OCI-LY1 (cell line): ENCODE results near the gene MFSD12.

Experiments used
- H2AFZ ChIP-seq: fragments of 200-600 bp; sonication (generic), shearing (Covaris generic); 2 replicates; pipeline ENCODE4 v1.6.0; 2014; ENCODE audit warnings: antibody characterized with exemption, mild to moderate bottlenecking, low read length
- H3F3A ChIP-seq: fragments of 200-600 bp; sonication (generic), shearing (Covaris generic); 2 replicates; pipeline ENCODE4 v1.6.0; 2014; ENCODE audit warnings: mild to moderate bottlenecking, antibody characterized with exemption, low read length, moderate library complexity; ENCODE audit not compliant: insufficient read depth
- H3K27ac ChIP-seq: fragments of 200-600 bp; sonication (generic); 2 replicates; pipeline ENCODE4 v1.5.1; 2014; ENCODE audit warnings: low read length, mixed run types, mild to moderate bottlenecking, low read depth; ENCODE audit not compliant: poor library complexity, severe bottlenecking
- H3K27me3 ChIP-seq: fragments of 200-600 bp; sonication (generic); 2 replicates; pipeline ENCODE4 v1.6.0; 2014; ENCODE audit warnings: antibody characterized with exemption, mild to moderate bottlenecking, low read length, moderate library complexity; ENCODE audit not compliant: insufficient read depth
- H3K36me3 ChIP-seq: fragments of 200-600 bp; sonication (generic); 2 replicates; pipeline ENCODE4 v1.6.1; 2014; ENCODE audit warnings: mild to moderate bottlenecking, antibody characterized with exemption, low read length, moderate library complexity, mixed read lengths; ENCODE audit not compliant: insufficient read depth
- H3K4me1 ChIP-seq: fragments of 200-600 bp; sonication (generic); 2 replicates; pipeline ENCODE4 v1.5.1; 2014; ENCODE audit warnings: mild to moderate bottlenecking, low read length, moderate library complexity; ENCODE audit not compliant: insufficient read depth, severe bottlenecking
- H3K4me2 ChIP-seq: fragments of 200-600 bp; sonication (generic), shearing (Covaris generic); 2 replicates; pipeline ENCODE4 v1.6.1; 2014; ENCODE audit warnings: low read length
- H3K4me3 ChIP-seq: fragments of 200-600 bp; sonication (generic); 2 replicates; pipeline ENCODE4 v1.5.1; 2014; ENCODE audit warnings: low read length, low read depth, mild to moderate bottlenecking, mixed read lengths; ENCODE audit not compliant: poor library complexity, severe bottlenecking
- H3K79me2 ChIP-seq: fragments of 200-600 bp; shearing (Covaris generic); 2 replicates; pipeline ENCODE4 v1.6.1; 2016; ENCODE audit warnings: mixed run types, low read length, mixed read lengths; ENCODE audit not compliant: insufficient read depth
- H3K9ac ChIP-seq: fragments of 200-600 bp; sonication (generic), shearing (Covaris generic); 2 replicates; pipeline ENCODE4 v1.6.1; 2014; ENCODE audit warnings: mild to moderate bottlenecking, low read length, mixed read lengths
- H3K9me2 ChIP-seq: fragments of 200-600 bp; sonication (generic), shearing (Covaris generic); 2 replicates; pipeline ENCODE4 v1.6.1; 2014; ENCODE audit warnings: low read depth, mild to moderate bottlenecking, low read length, mixed read lengths
- H3K9me3 ChIP-seq: fragments of 200-600 bp; shearing (Covaris generic); 2 replicates; pipeline ENCODE4 v1.6.1; 2014; ENCODE audit warnings: low read length, mixed read lengths
- H4K20me1 ChIP-seq: fragments of 200-600 bp; sonication (generic), shearing (Covaris generic); 2 replicates; pipeline ENCODE4 v1.6.0; 2016; ENCODE audit warnings: mild to moderate bottlenecking, low read length; ENCODE audit not compliant: insufficient read depth
- CTCF ChIP-seq: fragments of 200-600 bp; sonication (generic), shearing (Covaris generic); IDR thresholded peaks from 2 replicates; pipeline ENCODE4 v1.5.1; 2017; ENCODE audit warnings: mild to moderate bottlenecking, antibody characterized with exemption, low read length, moderate library complexity, mixed read lengths
- EZH2 ChIP-seq: fragments of 200-600 bp; sonication (generic), shearing (Covaris generic); IDR thresholded peaks from 2 replicates; pipeline ENCODE4 v1.8.0; 2017; ENCODE audit warnings: borderline replicate concordance, mixed run types, mild to moderate bottlenecking, antibody characterized with exemption, low read length, moderate library complexity, mixed read lengths

The MFSD12 gene

DNA sequence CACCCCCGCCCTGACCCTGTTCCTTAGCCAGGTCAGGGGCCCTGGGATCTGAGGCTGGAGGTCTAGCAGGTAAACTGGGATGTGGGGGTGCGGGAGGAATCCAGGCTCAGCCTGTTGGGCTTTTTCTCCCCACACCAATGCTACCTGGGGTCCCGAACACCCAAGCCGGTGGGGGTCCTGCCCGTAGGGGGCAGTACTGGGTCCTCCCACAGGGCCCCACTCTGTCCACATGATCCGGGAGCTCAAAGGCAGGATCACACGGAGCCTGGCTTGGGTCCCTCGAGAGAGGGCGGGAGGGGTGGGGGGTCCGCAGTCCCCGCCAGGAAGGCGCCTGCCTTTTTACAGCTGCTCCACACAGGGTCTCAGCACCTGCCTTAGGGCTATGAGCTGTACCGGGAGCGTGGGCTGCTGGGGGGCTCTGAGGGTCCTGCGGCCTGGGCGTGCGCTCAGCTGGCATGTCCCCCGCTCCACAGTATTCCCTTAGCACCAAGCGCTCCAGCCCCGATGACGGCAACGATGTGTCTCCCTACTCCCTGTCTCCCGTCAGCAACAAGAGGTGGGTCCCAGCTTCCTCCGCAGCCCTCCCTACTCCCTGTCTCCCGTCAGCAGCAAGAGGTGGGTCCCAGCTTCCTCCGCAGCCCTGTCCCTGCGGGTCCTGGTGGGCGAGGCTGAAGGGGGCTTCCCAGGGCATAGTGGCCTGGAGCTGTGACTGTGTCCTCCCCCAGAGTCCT is 30.7 kb downstream of the MFSD12 start:
- Histone ChIP-seq H3F3A (no peaks in the 10 kb centered on the region), H3K9me3 (no peaks in the 10 kb centered on the region), H4K20me1 (no peaks in the 10 kb centered on the region), H3K36me3 (peaks cover 47% of the 10 kb centered on the region), H3K27me3 (no peaks in the 10 kb centered on the region), H3K79me2 (no peaks in the 10 kb centered on the region), H3K27ac (no peak overlapping the region), H3K9me2 (no peaks in the 10 kb centered on the region), H3K4me1 (no peaks in the 10 kb centered on the region), H3K4me3 (no peak overlapping the region), H3K4me2 (no peak overlapping the region), H2AFZ (no peak overlapping the region), H3K9ac (no peak overlapping the region)
- no peak for TF ChIP-seq EZH2
- TF ChIP-seq CTCF, result peak; percentile 16; the same call in 1 of the 2 replicates

- Histone ChIP-seq H4K20me1 (no peaks in the 10 kb centered on the region), H3K4me2 (no peak overlapping the region), H3K9me2 (no peaks in the 10 kb centered on the region), H2AFZ (no peak overlapping the region), H3K9me3 (no peaks in the 10 kb centered on the region), H3K9ac (no peak overlapping the region), H3K79me2 (no peaks in the 10 kb centered on the region), H3K36me3 (peaks cover 43% of the 10 kb centered on the region), H3K4me1 (no peaks in the 10 kb centered on the region), H3K27ac (no peak overlapping the region), H3F3A (no peaks in the 10 kb centered on the region), H3K27me3 (no peaks in the 10 kb centered on the region), H3K4me3 (no peak overlapping the region)
- TF ChIP-seq EZH2 (no peak), CTCF (no peak)
Observed at GRCh38 chr19:3524904-3525451, 32.4 kb downstream of the MFSD12 start.

- no peak overlapping the region for H3K4me2 ChIP-seq
- no peaks in the 10 kb centered on the region for H3K9me3 ChIP-seq
- H3K4me1 ChIP-seq, result no peaks in the 10 kb centered on the region
- H3K27ac ChIP-seq, result no peak overlapping the region
- H3F3A ChIP-seq, result no peaks in the 10 kb centered on the region
- no peaks in the 10 kb centered on the region for H3K79me2 ChIP-seq
- peaks cover 49% of the 10 kb centered on the region for H3K36me3 ChIP-seq
- no peak overlapping the region for H3K9ac ChIP-seq
- no peaks in the 10 kb centered on the region for H4K20me1 ChIP-seq
- no peak overlapping the region for H2AFZ ChIP-seq
- TF ChIP-seq EZH2 (no peak), CTCF (no peak)
- H3K4me3 ChIP-seq, result no peak overlapping the region
- H3K27me3 ChIP-seq, result no peaks in the 10 kb centered on the region
- no peaks in the 10 kb centered on the region for H3K9me2 ChIP-seq
Observed at GRCh38 chr19:3524078-3524842, 33.1 kb downstream of the MFSD12 start.
